ENCODE data around the gene F13B.
"Not testable (repeated sequence)": the region's sequence is repeated elsewhere in the genome, so short reads cannot be mapped to it uniquely, and the experiment has no call there.

The F13B gene, protein sequence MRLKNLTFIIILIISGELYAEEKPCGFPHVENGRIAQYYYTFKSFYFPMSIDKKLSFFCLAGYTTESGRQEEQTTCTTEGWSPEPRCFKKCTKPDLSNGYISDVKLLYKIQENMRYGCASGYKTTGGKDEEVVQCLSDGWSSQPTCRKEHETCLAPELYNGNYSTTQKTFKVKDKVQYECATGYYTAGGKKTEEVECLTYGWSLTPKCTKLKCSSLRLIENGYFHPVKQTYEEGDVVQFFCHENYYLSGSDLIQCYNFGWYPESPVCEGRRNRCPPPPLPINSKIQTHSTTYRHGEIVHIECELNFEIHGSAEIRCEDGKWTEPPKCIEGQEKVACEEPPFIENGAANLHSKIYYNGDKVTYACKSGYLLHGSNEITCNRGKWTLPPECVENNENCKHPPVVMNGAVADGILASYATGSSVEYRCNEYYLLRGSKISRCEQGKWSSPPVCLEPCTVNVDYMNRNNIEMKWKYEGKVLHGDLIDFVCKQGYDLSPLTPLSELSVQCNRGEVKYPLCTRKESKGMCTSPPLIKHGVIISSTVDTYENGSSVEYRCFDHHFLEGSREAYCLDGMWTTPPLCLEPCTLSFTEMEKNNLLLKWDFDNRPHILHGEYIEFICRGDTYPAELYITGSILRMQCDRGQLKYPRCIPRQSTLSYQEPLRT

DNA sequence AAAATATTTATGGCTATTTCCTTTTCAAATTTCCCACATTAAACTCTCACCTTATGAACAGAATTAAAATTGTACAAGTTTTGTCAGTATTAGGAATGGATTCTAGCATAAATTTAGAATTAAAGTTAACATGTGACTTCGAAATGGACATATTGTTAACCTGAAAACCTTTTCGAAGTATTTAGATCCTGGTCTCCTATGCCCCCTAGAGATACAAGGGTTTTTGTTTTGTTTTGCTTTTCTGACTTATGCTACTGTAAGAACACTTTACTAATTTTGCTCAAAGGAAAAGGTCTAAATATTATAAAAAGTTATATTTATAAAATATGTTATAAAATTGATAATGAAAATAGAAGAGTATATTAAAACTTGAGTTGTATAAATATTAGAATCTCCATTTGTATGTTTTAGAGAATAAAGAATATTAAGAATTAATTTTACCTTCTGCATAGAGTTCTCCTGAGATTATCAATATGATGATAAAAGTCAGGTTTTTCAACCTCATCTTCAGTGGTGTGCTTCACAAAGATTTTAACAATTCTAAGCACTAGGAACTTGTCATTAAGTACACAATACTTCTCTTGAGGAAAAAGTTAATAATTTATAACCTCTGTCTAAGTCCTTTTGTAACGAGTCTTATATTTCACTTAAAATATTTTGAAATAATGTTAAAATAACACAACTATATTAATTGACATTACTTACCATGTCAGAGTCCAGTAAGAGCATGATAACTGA is at the start of gene F13B:
Gene F13B, minus strand, starts transcription at position 542 of the 738 bp plus-strand sequence. Its CDS starts 37 bp downstream, at position 505.
- in situ Hi-C loops (cut with MboI; ENCODE audit: low sequenced_read_pairs): no loop called here

DNA sequence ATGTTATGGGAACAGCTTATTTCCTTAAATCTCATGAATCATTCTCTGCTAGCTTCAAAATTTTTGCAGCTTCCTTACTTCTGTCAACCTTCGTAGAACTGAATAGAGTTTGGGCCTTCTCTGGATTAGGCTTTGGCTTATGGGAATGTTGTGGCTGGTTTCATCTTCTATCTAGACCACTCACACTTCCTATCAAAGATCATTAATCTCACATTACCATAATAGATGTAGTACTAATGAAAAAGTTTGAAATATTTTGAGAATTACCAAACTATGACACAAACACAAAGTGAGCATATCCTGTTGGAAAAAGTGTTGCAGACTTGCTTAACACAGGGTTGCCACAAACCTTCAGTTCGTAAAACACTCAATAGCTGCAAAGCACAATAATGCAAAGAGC is 49.1 kb upstream of the F13B start:
- in situ Hi-C loops (cut with MboI; ENCODE audit: low sequenced_read_pairs): no loop called here

DNA sequence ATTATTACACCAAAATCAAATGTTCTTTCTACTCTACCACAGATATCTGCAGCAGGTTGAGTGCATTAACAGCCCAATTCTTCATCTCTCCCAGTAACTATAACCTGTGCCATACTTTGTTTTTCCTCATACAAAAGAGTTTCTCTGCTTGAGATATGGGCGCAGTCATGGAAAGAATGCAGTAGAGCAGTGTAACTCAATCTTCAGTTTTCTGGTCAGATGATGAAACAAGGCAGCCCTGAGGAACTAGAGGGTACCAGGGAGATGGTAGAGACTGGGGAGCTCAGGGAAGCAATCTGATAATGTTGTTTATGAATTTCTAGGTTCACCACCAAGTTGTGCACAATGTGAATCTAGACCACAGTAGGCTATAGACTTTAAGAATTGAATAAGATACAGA is 39.8 kb upstream of the F13B start:
- in situ Hi-C loops (cut with MboI; ENCODE audit: low sequenced_read_pairs): no loop called here

- in situ Hi-C loops (cut with MboI; ENCODE audit: low sequenced_read_pairs): no loop called here
These were observed 36.2 kb upstream of the F13B start for GRCh38 chr1:197103300-197103699.

DNA sequence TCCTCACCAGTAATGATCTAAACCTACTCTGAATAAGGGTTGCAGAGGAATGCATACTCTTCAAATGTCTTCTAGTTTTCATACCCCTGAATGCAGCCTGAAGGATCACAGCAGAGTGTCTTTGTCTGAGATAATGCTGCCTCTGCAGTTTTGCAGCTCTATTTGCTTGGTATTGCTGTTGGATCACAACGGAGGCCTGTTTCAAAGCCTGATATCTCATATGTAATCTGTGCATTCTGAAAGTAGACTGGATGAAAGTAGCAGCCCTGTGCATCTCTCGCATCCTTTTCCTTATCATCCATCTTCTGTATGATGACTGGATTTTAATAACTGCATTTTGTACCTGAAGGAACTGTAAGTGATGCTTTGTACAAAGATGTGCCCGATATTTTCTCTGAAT is 34.9 kb upstream of the F13B start:
- in situ Hi-C loops (cut with MboI; ENCODE audit: low sequenced_read_pairs): no loop called here

DNA sequence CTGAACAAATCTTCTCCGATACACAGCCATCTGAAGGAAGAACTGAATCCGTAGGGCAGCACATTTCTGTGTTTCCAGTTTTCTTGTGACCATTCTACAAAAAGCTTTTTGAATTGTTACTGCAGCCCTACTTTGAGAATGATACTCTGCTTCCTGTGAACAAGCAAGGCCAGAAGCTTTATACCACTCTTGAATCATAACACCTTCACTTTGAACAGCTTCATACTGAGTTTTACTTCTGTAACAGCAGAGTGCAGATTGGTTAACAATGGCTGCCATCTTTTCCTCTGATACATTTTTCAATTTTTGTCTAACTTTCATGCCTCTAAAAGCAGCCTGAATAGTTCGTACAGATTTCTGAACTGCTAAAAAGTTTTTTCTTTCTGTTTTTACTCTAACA is 33.6 kb upstream of the F13B start:
- in situ Hi-C loops (cut with MboI; ENCODE audit: low sequenced_read_pairs): no loop called here

DNA sequence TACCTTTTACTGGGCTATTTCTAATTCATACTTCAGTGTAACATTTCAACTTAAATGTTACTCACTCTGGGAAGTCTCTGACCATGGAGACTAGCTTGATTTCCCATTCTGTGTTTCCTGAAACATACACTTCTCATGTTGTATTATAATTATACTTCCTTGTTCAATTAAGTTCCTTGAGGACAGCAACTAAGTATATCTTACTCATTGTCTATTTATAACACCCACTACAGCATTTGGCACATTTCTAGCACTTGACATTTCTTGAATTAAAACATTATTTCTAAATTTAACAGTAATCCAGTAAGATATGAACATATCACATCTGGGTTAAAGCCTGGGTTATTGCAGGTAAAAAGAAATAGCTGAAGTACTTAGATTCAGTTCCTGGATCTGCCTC is 32.4 kb upstream of the F13B start:
- in situ Hi-C loops (cut with MboI; ENCODE audit: low sequenced_read_pairs): no loop called here

DNA sequence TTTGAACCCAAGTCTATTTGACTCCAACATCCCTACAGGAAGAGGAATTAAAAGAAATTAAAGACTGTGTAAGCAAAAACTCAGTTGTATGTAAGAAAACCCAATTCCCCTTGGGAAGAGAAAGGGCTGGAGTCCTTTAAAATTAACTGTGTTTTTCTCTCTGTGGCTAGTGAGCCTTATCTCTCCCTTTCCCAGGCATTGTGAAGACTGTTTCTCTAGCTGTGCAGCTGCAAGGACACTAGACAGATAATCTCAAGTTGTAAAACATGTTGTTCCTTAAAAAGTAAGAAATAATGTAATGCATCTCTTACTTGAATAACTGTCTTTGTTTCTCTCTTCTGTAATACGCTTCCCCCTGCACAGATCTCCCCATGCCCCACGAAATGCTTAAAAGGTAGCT is 29.9 kb upstream of the F13B start:
- in situ Hi-C loops (cut with MboI; ENCODE audit: low sequenced_read_pairs): not testable (repeated sequence)

DNA sequence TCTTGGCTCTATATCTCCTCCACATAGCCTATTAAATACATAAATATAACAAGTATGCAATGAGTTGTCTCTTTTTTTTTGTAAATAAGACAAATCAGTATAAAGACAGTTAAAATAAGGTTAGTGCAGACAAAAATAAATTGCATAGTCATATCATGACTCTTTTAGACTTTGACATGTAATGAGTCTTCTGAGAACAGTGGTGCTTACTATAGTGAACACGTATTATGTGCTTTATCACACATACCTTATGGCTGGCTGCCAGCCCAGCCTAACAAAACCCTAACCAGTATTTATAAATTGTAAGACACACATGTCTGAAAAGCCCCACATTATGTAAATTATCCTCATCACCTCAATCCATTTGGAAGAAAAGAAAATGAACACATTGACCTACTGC is 29.1 kb upstream of the F13B start:
- in situ Hi-C loops (cut with MboI; ENCODE audit: low sequenced_read_pairs): no loop called here

GRCh38 chr1:197093226-197093885 is 26.3 kb upstream of the F13B start:
- in situ Hi-C loops (cut with MboI; ENCODE audit: low sequenced_read_pairs): no loop called here

GRCh38 chr1:197092491-197093023 is 25.5 kb upstream of the F13B start:
- in situ Hi-C loops (cut with MboI; ENCODE audit: low sequenced_read_pairs): no loop called here

- in situ Hi-C loops (cut with MboI; ENCODE audit: low sequenced_read_pairs): no loop called here
These were observed 16.4 kb upstream of the F13B start for GRCh38 chr1:197083474-197083873.

DNA sequence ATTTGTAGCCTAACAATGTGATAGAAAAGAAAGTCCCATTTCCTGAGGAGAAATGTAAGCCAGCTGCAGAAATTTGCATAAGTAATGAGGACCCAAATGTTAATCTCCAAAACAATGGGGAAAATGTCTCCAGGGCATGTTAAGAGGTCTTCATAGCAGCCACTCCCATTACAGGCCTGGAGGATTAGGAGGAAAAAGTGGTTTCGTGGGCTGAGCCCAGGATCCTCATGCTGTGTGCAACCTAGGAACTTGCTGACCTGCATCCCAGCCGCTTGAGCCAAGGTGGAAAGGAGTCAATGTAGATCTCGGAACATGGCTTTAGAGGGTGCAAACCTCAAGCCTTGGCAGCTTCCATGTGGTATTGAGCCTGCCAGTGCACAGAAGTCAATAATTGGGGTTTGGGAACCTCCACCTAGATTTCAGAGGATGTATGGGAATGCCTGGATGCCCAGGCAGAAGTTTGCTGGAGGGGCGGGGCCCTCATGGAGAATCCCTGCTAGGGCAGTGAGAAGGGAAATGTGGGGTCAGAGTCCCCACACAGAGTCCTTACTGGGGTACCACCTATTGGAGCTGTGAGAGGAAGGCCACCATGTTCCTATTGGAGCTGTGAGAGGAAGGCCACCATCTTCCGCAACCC is 14.2 kb upstream of the F13B start:
- in situ Hi-C loops (cut with MboI; ENCODE audit: low sequenced_read_pairs): no loop called here

DNA sequence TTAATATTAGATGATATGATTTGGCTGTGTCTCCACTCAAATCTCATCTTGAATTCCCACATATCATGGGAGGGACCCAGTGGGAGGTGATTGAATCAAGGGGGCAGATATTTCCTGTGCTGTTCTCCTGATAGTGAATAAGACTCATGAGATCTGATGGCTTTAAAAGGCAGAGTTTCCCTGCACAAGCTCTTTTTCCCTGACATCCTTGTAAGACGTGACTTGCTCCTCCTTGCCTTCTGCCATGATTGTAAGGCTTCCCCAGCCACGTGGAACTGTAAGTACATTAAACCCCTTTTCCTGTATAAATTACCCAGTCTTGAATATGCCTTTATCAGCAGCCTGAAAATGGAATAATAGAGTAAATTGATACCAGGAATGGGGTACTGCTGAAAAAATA is 13.3 kb upstream of the F13B start:
- in situ Hi-C loops (cut with MboI; ENCODE audit: low sequenced_read_pairs): no loop called here

- in situ Hi-C loops (cut with MboI; ENCODE audit: low sequenced_read_pairs): no loop called here
These were observed 9.5 kb upstream of the F13B start for GRCh38 chr1:197076585-197076984.

- in situ Hi-C loops (cut with MboI; ENCODE audit: low sequenced_read_pairs): no loop called here
These were observed 6.9 kb upstream of the F13B start for GRCh38 chr1:197073978-197074377.

- in situ Hi-C loops (cut with MboI; ENCODE audit: low sequenced_read_pairs): no loop called here
These were observed 378 bp upstream of the F13B start for GRCh38 chr1:197067457-197067818.

- in situ Hi-C loops (cut with MboI; ENCODE audit: low sequenced_read_pairs): no loop called here
These were observed 783 bp downstream of the F13B start for GRCh38 chr1:197066277-197066676.

DNA sequence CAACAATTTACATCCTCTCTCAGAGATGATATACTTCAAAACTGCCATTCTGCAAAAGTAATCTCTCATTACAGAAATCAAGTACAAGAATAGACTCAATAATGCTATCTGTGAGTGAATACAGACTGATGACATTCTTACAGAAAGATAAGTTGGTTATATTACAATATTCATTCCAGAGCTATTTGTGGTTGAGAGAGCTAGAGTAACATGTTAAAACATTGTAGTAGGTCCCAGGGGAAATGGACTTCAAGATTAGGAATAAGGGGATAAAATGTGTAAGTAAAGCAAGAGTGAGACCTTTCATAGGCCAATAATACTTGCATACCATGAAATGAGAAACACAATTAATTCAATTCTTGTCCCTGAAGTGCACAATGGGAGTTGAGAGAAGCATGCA is 1.5 kb downstream of the F13B start:
- in situ Hi-C loops (cut with MboI; ENCODE audit: low sequenced_read_pairs): no loop called here

GRCh38 chr1:197063212-197063611 is 3.8 kb downstream of the F13B start:
- in situ Hi-C loops (cut with MboI; ENCODE audit: low sequenced_read_pairs): no loop called here

DNA sequence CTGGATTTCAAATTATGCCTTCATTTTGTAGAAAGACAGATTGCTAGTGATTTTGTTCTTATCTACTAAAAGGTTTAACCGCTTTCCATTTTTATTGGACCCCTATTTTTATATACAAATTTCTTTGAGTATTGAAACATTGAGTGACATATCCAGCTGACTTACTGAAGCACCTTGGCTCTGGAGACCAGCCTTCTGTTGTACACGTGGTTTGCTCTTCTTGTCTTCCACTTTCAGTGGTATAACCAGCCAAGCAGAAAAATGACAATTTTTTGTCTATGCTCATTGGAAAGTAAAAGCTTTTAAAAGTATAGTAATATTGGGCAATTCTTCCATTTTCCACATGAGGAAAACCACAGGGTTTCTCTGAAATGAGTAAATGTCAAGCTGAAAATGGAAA is 4.4 kb downstream of the F13B start:
- in situ Hi-C loops (cut with MboI; ENCODE audit: low sequenced_read_pairs): no loop called here

Measured in HL-60/S4 treated with retinoic acid at 250 ng/mL for 4 days and 3 days (cell line).